ENCODE data around the gene ATP9B. TPM values are rescaled to one million over a fixed set of nuclear protein-coding genes. Genes with fewer than 3 reads are reported as not detected.

The ATP9B gene
- total RNA-seq, 1 donor from 2014 or later = 12.6 TPM

DNA sequence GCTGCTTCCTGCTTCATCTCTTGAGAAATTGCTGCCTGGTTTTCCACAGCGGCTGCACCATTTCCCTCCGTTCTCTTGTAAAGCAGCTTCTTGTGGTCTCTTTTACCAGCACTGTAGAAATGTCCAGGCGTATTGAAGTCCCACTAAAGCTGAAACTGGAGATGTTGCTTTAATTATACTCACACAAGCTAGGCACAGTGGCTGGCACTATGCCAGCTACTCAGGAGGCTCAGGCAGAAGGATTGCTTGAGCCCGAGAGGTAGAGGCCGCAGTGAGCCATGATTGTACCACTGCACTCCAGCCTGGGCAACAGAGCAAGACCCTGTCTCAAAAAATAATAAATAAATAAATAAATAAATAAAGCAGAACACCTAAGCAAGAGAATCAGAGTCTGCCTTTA is 19.2 kb upstream of the ATP9B start:
- H3K27me3 Mint-ChIP-seq (ENCODE audit: low read depth, unreplicated experiment) = peaks cover 16% of the 10 kb centered on the region
- H3K36me3 ChIP-seq (ENCODE audit: insufficient read depth, low read length) = no peaks in the 10 kb centered on the region
- H3K79me2 ChIP-seq (ENCODE audit: insufficient read depth, low read length) = no peaks in the 10 kb centered on the region
- H3K27me3 ChIP-seq (ENCODE audit: insufficient read depth, low read length) = no peaks in the 10 kb centered on the region
- no peaks in the 10 kb centered on the region for H3K36me3 Mint-ChIP-seq (ENCODE audit: low read depth, unreplicated experiment)
- no peak overlapping the region for H3K9ac ChIP-seq (ENCODE audit: low read length)
- no peak overlapping the region for H3K4me2 ChIP-seq (ENCODE audit: low read length)
- no peak overlapping the region for H3K4me3 Mint-ChIP-seq (ENCODE audit: unreplicated experiment)
- H3K9me3 ChIP-seq (ENCODE audit: insufficient read depth, low read depth, low read length) = no peaks in the 10 kb centered on the region
- no peak overlapping the region for H3K27ac ChIP-seq (ENCODE audit: low read depth, low read length)
- H3K27ac Mint-ChIP-seq (ENCODE audit: unreplicated experiment) = no peak overlapping the region
- H3K4me1 ChIP-seq (ENCODE audit: insufficient read depth, low read length) = no peaks in the 10 kb centered on the region
- H4K20me1 ChIP-seq (ENCODE audit: insufficient read depth, low read length) = no peaks in the 10 kb centered on the region
- TF ChIP-seq EZH2 (IDR thresholded peaks at IDR 0.05; ENCODE audit: insufficient read depth, low read length) = no peak
- TF ChIP-seq, protein P1, sequence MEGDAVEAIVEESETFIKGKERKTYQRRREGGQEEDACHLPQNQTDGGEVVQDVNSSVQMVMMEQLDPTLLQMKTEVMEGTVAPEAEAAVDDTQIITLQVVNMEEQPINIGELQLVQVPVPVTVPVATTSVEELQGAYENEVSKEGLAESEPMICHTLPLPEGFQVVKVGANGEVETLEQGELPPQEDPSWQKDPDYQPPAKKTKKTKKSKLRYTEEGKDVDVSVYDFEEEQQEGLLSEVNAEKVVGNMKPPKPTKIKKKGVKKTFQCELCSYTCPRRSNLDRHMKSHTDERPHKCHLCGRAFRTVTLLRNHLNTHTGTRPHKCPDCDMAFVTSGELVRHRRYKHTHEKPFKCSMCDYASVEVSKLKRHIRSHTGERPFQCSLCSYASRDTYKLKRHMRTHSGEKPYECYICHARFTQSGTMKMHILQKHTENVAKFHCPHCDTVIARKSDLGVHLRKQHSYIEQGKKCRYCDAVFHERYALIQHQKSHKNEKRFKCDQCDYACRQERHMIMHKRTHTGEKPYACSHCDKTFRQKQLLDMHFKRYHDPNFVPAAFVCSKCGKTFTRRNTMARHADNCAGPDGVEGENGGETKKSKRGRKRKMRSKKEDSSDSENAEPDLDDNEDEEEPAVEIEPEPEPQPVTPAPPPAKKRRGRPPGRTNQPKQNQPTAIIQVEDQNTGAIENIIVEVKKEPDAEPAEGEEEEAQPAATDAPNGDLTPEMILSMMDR (IDR thresholded peaks at IDR 0.05; ENCODE audit: insufficient read depth, low read depth, low read length) = no peak
- H2AFZ ChIP-seq (ENCODE audit: low read depth, low read length) = no peak overlapping the region
- DNase-seq (ENCODE audit: low read depth) (no peak), FAIRE-seq (no peak)
- H3K9me3 Mint-ChIP-seq (ENCODE audit: unreplicated experiment) = peaks cover 2% of the 10 kb centered on the region
- no peaks in the 10 kb centered on the region for H3K4me1 Mint-ChIP-seq (ENCODE audit: low read depth, unreplicated experiment)
- no peak overlapping the region for H3K4me3 ChIP-seq (ENCODE audit: insufficient read depth, low read depth, low read length)

DNA sequence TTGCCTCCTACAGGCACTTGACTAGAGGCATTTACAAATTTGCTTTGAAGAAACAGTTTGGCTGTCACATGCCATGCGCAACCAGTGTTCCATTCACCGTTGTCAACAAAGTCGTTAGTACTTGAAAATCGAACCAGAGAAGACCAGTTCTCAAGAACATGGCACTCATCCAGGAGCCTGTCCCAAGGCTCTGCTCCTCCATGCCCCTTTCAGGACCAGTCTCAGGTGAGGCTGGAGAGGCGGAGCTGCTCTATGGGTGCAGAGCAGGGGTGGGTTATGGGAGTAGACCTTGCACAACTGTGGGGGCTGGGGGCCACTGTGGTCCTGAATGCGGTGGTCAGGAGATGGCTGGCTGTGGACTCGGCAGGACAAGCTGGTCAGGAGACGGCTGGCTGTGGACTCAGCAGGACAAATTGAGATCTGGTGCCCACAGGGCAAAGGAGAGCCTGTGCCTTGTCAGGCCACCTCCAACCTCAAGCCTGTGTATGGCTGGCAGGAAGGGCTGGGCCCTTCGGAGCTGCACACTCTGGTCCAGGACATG is 12.3 kb upstream of the ATP9B start:
- Histone ChIP-seq H3K79me2 (ENCODE audit: insufficient read depth, low read length) (no peaks in the 10 kb centered on the region), H3K9ac (ENCODE audit: low read length) (no peak overlapping the region), H3K9me3 (ENCODE audit: insufficient read depth, low read depth, low read length) (no peaks in the 10 kb centered on the region), H3K27me3 (ENCODE audit: insufficient read depth, low read length) (no peaks in the 10 kb centered on the region), H3K4me2 (ENCODE audit: low read length) (no peak overlapping the region), H2AFZ (ENCODE audit: low read depth, low read length) (no peak overlapping the region), H3K4me3 (ENCODE audit: insufficient read depth, low read depth, low read length) (no peak overlapping the region), H4K20me1 (ENCODE audit: insufficient read depth, low read length) (no peaks in the 10 kb centered on the region), H3K4me1 (ENCODE audit: insufficient read depth, low read length) (no peaks in the 10 kb centered on the region), H3K27ac (ENCODE audit: low read depth, low read length) (no peak overlapping the region), H3K36me3 (ENCODE audit: insufficient read depth, low read length) (no peaks in the 10 kb centered on the region)
- Mint-ChIP-seq H3K36me3 (ENCODE audit: low read depth, unreplicated experiment) (no peaks in the 10 kb centered on the region), H3K27me3 (ENCODE audit: low read depth, unreplicated experiment) (peaks cover 17% of the 10 kb centered on the region), H3K27ac (ENCODE audit: unreplicated experiment) (no peak overlapping the region), H3K4me1 (ENCODE audit: low read depth, unreplicated experiment) (no peaks in the 10 kb centered on the region), H3K4me3 (ENCODE audit: unreplicated experiment) (no peak overlapping the region), H3K9me3 (ENCODE audit: unreplicated experiment) (no peaks in the 10 kb centered on the region)
- DNase-seq (ENCODE audit: low read depth) = no peak
- TF ChIP-seq, protein P1 (IDR thresholded peaks at IDR 0.05; ENCODE audit: insufficient read depth, low read depth, low read length) = no peak
- no peak for TF ChIP-seq EZH2 (IDR thresholded peaks at IDR 0.05; ENCODE audit: insufficient read depth, low read length)
- no peak for FAIRE-seq

DNA sequence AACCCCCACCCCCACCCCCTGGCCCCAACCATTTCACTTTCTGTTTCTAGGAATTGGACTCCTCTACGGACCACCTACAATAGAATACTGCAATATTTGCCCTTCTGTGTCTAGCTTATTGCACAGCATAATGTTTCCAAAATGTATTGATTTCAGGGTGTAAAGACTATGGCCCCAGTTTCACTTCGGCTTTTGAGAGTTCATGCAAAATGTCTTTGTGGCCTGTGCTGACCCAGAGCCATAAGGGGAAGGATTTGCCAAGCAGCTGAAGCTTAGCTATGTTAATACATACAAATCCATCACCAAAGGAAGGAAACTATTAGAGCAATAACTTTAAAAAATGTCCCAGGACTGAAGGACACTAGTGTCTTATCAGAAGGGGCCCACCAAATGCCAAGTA is 11.2 kb upstream of the ATP9B start:
- Histone ChIP-seq H4K20me1 (ENCODE audit: insufficient read depth, low read length) (no peaks in the 10 kb centered on the region), H3K9me3 (ENCODE audit: insufficient read depth, low read depth, low read length) (no peaks in the 10 kb centered on the region), H3K79me2 (ENCODE audit: insufficient read depth, low read length) (no peaks in the 10 kb centered on the region), H3K4me2 (ENCODE audit: low read length) (no peak overlapping the region), H3K27me3 (ENCODE audit: insufficient read depth, low read length) (no peaks in the 10 kb centered on the region), H3K9ac (ENCODE audit: low read length) (no peak overlapping the region), H3K4me3 (ENCODE audit: insufficient read depth, low read depth, low read length) (no peak overlapping the region), H3K27ac (ENCODE audit: low read depth, low read length) (no peak overlapping the region), H3K36me3 (ENCODE audit: insufficient read depth, low read length) (no peaks in the 10 kb centered on the region), H2AFZ (ENCODE audit: low read depth, low read length) (no peak overlapping the region), H3K4me1 (ENCODE audit: insufficient read depth, low read length) (no peaks in the 10 kb centered on the region)
- FAIRE-seq = no peak
- Mint-ChIP-seq H3K27me3 (ENCODE audit: low read depth, unreplicated experiment) (peaks cover 12% of the 10 kb centered on the region), H3K27ac (ENCODE audit: unreplicated experiment) (no peak overlapping the region), H3K36me3 (ENCODE audit: low read depth, unreplicated experiment) (no peaks in the 10 kb centered on the region), H3K9me3 (ENCODE audit: unreplicated experiment) (no peaks in the 10 kb centered on the region), H3K4me3 (ENCODE audit: unreplicated experiment) (no peak overlapping the region), H3K4me1 (ENCODE audit: low read depth, unreplicated experiment) (no peaks in the 10 kb centered on the region)
- TF ChIP-seq, protein P1 (IDR thresholded peaks at IDR 0.05; ENCODE audit: insufficient read depth, low read depth, low read length) = no peak
- no peak for TF ChIP-seq EZH2 (IDR thresholded peaks at IDR 0.05; ENCODE audit: insufficient read depth, low read length)
- DNase-seq (ENCODE audit: low read depth) = no peak

Data from astrocyte (in vitro differentiated cells and primary cell).